HepG2 (cell line): ENCODE data around the gene PCYT2. TPM values are rescaled to one million over a fixed set of nuclear protein-coding genes. Genes with fewer than 3 reads are reported as not detected.

Experiments used
- CREM ChIP-seq, 2 experiments: sonication (generic) in 1 of 2; formaldehyde crosslinking in 1 of 2; IDR thresholded peaks; 2 replicates each; pipeline versions ENCODE4 v1.4.0 to v1.6.1; 2016 to 2020; ENCODE audit warnings: antibody characterized with exemption in 1 of 2, mild to moderate bottlenecking in 1 of 2, missing genetic modification reagents in 1 of 2
- KLF15 ChIP-seq: sonication (generic); formaldehyde crosslinking; IDR thresholded peaks from 2 replicates; pipeline ENCODE4 v1.8.1; 2023; ENCODE audit warnings: borderline replicate concordance, mild to moderate bottlenecking, inconsistent platforms, missing genetic modification reagents, mixed read lengths
- MIER2 ChIP-seq: IDR thresholded peaks from 2 replicates; pipeline ENCODE4 v1.6.1; 2016; ENCODE audit warnings: missing biosample characterization, missing genetic modification reagents
- NBN ChIP-seq: fragments of 450-650 bp; conservative IDR thresholded peaks from 2 replicates; pipeline ENCODE4 v1.6.1; 2017
- NR1H2 ChIP-seq: sonication (generic); formaldehyde crosslinking; IDR thresholded peaks from 2 replicates; pipeline ENCODE4 v1.8.1; 2022; ENCODE audit warnings: low read depth, missing genetic modification reagents, borderline replicate concordance
- PLRG1 ChIP-seq: fragments of 450-650 bp; conservative IDR thresholded peaks from 2 replicates; pipeline ENCODE4 v1.6.1; 2016
- POGZ ChIP-seq: sonication (generic); formaldehyde crosslinking; IDR thresholded peaks from 2 replicates; pipeline ENCODE4 v1.4.0; 2020; ENCODE audit warnings: mild to moderate bottlenecking, missing genetic modification reagents
- RBFOX2 ChIP-seq: fragments of 200-400 bp; formaldehyde crosslinking; IDR thresholded peaks from 2 replicates; pipeline ENCODE4 v1.6.1; 2017; ENCODE audit warnings: low read depth, mild to moderate bottlenecking, low read length
- STAT6 ChIP-seq: sonication (generic); formaldehyde crosslinking; IDR thresholded peaks from 2 replicates; pipeline ENCODE4 v1.4.0; 2020; ENCODE audit warnings: missing genetic modification reagents, mild to moderate bottlenecking, borderline replicate concordance
- ZFP62 ChIP-seq: sonication (generic); formaldehyde crosslinking; IDR thresholded peaks from 2 replicates; pipeline ENCODE4 v1.4.0; 2020; ENCODE audit warnings: missing genetic modification reagents
- ZNF503 ChIP-seq: sonication (generic); formaldehyde crosslinking; IDR thresholded peaks from 2 replicates; pipeline ENCODE4 v1.4.0; 2020; ENCODE audit warnings: missing genetic modification reagents
- ZNF615 ChIP-seq: sonication (generic); formaldehyde crosslinking; IDR thresholded peaks from 2 replicates; pipeline ENCODE4 v1.5.0; 2020; ENCODE audit warnings: mild to moderate bottlenecking, missing genetic modification reagents, borderline replicate concordance
- ZNF776 ChIP-seq: sonication (generic); formaldehyde crosslinking; IDR thresholded peaks from 2 replicates; pipeline ENCODE4 v1.4.0; 2020; ENCODE audit warnings: mild to moderate bottlenecking, missing genetic modification reagents
- ZXDC ChIP-seq: sonication (generic); formaldehyde crosslinking; IDR thresholded peaks from 2 replicates; pipeline ENCODE4 v1.5.0; 2020; ENCODE audit warnings: mild to moderate bottlenecking, missing genetic modification reagents
- polyA plus RNA-seq, 8 experiments: library from polyadenylated mRNA; depleted of rRNA in 3 of 8; stranded (reverse) in 7 of 8; unstranded in 1 of 8; fragments of >200 nt; fragmentation: Illumina TruSeq in 4 of 8; extraction: Trizol in 4 of 8; gene quantifications; 2 replicates each; pipeline versions ENCODE4 v1.2.1 to v1.2.3, GENCODE V29; 2011 to 2016; ENCODE audit warnings: low read depth in 4 of 8, missing spikeins in 1 of 8, mixed read lengths in 1 of 8; ENCODE audit not compliant: insufficient read depth in 1 of 8
- total RNA-seq, 5 experiments: library from RNA; depleted of rRNA; stranded (reverse); fragments of >200 nt; fragmentation: Illumina TruSeq; extraction: Trizol; gene quantifications; 2 replicates each; pipeline ENCODE4 v1.2.3, GENCODE V29; 2016; ENCODE audit warnings: low read depth in 1 of 5
- TF ChIP-seq, protein P1 (sequence below): sonication (generic); formaldehyde crosslinking; conservative IDR thresholded peaks from 2 replicates; pipeline ENCODE4 v1.8.1; 2023; ENCODE audit warnings: missing genetic modification reagents
- TF ChIP-seq, protein P2 (sequence below): sonication (generic); formaldehyde crosslinking; IDR thresholded peaks from 2 replicates; pipeline ENCODE4 v1.4.0; 2020; ENCODE audit warnings: missing genetic modification reagents

PCYT2 gene
- total and polyA plus RNA-seq, 2 of the 13 experiments (the other 11 are each of a cell fraction or from before 2014, with no cell fraction given) = 147 to 297 TPM

DNA sequence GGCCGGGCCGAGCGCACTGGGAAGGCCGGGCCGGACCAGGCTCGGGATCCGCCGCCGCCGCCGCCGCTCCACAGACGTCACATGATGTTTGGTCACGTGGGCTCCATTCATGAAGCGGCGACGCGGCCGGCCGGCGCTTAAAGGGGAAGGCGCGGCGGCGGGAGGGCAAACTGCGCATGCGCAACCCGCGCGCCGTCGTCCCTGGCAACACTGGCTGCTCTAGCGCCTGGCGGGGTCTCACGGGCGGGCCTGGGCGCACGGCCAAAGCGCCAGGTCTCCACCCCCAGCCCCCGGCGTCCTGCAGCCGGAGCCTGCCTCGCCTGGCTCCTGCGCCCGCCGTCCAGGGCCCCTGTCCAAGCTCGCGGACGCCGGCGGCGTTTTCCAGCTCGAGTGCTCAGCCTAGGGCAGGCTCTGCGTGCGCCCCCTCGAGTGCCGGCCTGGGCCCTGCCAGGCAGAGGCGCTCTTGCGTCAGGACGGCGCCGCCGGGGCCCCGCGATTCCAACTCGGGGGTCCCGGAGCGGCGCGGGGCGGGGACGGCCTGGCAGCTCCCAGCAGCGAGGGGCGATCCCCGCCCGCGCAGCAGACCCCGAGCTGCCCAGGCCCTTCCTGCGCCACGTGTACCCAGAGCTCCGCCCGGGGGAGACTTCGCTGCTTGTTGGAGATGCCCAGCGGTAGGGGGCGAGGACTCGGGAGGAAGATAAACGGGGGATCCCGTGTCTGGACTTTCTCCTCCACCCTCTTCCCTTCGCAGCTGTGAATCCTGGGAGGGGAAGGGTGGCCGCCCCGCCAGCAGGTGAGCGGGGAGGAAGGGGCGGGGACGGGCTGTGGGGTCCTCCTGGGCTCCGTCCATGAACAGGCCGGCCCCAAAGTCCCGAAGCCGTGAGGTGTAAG, 16.7 kb upstream of the PCYT2 start, which contains the start of gene MAFG (continued):
- TF ChIP-seq, protein P1, sequence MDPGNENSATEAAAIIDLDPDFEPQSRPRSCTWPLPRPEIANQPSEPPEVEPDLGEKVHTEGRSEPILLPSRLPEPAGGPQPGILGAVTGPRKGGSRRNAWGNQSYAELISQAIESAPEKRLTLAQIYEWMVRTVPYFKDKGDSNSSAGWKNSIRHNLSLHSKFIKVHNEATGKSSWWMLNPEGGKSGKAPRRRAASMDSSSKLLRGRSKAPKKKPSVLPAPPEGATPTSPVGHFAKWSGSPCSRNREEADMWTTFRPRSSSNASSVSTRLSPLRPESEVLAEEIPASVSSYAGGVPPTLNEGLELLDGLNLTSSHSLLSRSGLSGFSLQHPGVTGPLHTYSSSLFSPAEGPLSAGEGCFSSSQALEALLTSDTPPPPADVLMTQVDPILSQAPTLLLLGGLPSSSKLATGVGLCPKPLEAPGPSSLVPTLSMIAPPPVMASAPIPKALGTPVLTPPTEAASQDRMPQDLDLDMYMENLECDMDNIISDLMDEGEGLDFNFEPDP (CRISPR knock-in tag) = no peak
- TF ChIP-seq ZFP62 (no peak), NBN (no peak), NR1H2 (no peak), CREM (IDR thresholded peaks at IDR 0.05) (no peak; the same call in 1 of the 2 replicates), CREM (CRISPR knock-in tag; IDR thresholded peaks at IDR 0.05) (no peak), POGZ (CRISPR knock-in tag) (peak; percentile 58; the same call in 1 of the 2 replicates), ZXDC (CRISPR knock-in tag) (no peak; the same call in 1 of the 2 replicates), MIER2 (CRISPR knock-in tag) (0 out of 2 replicates have a peak, but pooled peaks have one; percentile 43), ZNF503 (CRISPR knock-in tag) (peak; percentile 84), ZNF776 (CRISPR knock-in tag) (peak; percentile 93), PLRG1 (no peak), KLF15 (peak; percentile 69), RBFOX2 (peak; percentile 76), STAT6 (CRISPR knock-in tag) (peak; percentile 61; the same call in 1 of the 2 replicates), ZNF615 (CRISPR knock-in tag) (no peak)
- TF ChIP-seq, protein P2, sequence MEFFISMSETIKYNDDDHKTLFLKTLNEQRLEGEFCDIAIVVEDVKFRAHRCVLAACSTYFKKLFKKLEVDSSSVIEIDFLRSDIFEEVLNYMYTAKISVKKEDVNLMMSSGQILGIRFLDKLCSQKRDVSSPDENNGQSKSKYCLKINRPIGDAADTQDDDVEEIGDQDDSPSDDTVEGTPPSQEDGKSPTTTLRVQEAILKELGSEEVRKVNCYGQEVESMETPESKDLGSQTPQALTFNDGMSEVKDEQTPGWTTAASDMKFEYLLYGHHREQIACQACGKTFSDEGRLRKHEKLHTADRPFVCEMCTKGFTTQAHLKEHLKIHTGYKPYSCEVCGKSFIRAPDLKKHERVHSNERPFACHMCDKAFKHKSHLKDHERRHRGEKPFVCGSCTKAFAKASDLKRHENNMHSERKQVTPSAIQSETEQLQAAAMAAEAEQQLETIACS (CRISPR knock-in tag) = peak; percentile 59; the same call in 1 of the 2 replicates
